ENCODE results near the gene MMP15. TPM values are rescaled to one million over a fixed set of nuclear protein-coding genes. Genes with fewer than 3 reads are reported as not detected.

MMP15 gene
- total and polyA plus RNA-seq, 2 of the 13 experiments (the other 11 are each of a cell fraction or from before 2014, with no cell fraction given): 35.2 to 44.9 TPM

DNA sequence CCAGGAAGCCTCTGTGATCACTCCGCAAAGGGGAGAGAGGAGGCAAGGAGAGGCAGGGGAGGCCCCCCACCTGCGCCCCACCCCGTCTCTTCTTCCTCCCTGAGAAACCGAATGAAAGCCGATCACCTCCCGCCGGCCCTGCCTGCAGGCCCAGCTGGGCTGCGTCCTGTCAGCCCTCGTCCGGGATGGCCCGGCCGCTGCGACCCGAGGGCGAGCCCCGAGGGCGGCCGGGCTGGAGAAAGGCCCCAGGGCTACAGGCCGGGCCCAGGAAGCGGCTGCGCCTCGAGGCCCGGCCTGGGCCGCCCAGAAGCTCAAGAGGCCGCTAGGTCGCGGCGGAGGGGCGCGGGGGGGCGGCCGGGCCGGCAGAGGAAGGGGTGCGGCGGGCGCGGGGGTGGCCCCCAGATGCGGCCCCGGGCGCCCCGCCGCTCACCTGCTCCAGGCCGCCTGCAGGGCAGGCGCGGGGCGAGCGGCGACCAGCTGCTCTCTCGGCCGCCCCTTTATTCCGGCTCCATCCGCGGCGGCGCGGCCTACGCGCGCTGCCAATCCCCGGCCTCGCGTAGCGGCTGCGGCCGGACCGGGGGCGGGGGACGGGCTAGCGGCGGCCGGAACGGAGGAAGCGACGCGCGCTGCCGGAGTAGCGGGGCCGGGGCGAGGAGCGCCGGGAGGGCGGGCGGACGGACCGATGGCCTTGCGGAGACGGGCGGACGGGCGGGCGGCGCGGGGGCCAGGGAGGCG, 25.4 kb upstream of the MMP15 start, which contains the start of gene ZNF319 (continued):
- TF ChIP-seq, protein P1, sequence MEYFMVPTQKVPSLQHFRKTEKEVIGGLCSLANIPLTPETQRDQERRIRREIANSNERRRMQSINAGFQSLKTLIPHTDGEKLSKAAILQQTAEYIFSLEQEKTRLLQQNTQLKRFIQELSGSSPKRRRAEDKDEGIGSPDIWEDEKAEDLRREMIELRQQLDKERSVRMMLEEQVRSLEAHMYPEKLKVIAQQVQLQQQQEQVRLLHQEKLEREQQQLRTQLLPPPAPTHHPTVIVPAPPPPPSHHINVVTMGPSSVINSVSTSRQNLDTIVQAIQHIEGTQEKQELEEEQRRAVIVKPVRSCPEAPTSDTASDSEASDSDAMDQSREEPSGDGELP (IDR thresholded peaks at IDR 0.05; ENCODE audit: borderline replicate concordance, low read depth): no peak
- TF ChIP-seq ONECUT2 (CRISPR knock-in tag; IDR thresholded peaks at IDR 0.05) (no peak), AKAP8 (CRISPR knock-in tag; IDR thresholded peaks at IDR 0.05) (no peak), JDP2 (CRISPR knock-in tag; IDR thresholded peaks at IDR 0.05; ENCODE audit: borderline replicate concordance) (peak; percentile 69; the same call in 1 of the 2 replicates), MEIS2 (CRISPR knock-in tag; IDR thresholded peaks at IDR 0.05) (peak; percentile 19; the same call in 1 of the 2 replicates), ATF7-NPFF (CRISPR knock-in tag; IDR thresholded peaks at IDR 0.05; ENCODE audit: low read depth) (peak; percentile 23; the same call in 1 of the 2 replicates), MTF1 (CRISPR knock-in tag; IDR thresholded peaks at IDR 0.05) (0 out of 2 replicates have a peak, but pooled peaks have one; percentile 6), ZNF329 (CRISPR knock-in tag; IDR thresholded peaks at IDR 0.05; ENCODE audit: low read depth) (no peak), TMF1 (CRISPR knock-in tag; IDR thresholded peaks at IDR 0.05; ENCODE audit: low read depth) (0 out of 2 replicates have a peak, but pooled peaks have one; percentile 10), SP2 (CRISPR knock-in tag; IDR thresholded peaks at IDR 0.05) (0 out of 2 replicates have a peak, but pooled peaks have one; percentile 42), ZNF672 (CRISPR knock-in tag; IDR thresholded peaks at IDR 0.05) (0 out of 2 replicates have a peak, but pooled peaks have one; percentile 86), HNRNPLL (IDR thresholded peaks at IDR 0.05; ENCODE audit: low read depth, low read length, poor library complexity, severe bottlenecking) (peak; percentile 28)
- TF ChIP-seq, protein P2, sequence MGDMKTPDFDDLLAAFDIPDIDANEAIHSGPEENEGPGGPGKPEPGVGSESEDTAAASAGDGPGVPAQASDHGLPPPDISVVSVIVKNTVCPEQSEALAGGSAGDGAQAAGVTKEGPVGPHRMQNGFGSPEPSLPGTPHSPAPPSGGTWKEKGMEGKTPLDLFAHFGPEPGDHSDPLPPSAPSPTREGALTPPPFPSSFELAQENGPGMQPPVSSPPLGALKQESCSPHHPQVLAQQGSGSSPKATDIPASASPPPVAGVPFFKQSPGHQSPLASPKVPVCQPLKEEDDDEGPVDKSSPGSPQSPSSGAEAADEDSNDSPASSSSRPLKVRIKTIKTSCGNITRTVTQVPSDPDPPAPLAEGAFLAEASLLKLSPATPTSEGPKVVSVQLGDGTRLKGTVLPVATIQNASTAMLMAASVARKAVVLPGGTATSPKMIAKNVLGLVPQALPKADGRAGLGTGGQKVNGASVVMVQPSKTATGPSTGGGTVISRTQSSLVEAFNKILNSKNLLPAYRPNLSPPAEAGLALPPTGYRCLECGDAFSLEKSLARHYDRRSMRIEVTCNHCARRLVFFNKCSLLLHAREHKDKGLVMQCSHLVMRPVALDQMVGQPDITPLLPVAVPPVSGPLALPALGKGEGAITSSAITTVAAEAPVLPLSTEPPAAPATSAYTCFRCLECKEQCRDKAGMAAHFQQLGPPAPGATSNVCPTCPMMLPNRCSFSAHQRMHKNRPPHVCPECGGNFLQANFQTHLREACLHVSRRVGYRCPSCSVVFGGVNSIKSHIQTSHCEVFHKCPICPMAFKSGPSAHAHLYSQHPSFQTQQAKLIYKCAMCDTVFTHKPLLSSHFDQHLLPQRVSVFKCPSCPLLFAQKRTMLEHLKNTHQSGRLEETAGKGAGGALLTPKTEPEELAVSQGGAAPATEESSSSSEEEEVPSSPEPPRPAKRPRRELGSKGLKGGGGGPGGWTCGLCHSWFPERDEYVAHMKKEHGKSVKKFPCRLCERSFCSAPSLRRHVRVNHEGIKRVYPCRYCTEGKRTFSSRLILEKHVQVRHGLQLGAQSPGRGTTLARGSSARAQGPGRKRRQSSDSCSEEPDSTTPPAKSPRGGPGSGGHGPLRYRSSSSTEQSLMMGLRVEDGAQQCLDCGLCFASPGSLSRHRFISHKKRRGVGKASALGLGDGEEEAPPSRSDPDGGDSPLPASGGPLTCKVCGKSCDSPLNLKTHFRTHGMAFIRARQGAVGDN (CRISPR knock-in tag; IDR thresholded peaks at IDR 0.05): peak; percentile 12
- TF ChIP-seq, protein P3, sequence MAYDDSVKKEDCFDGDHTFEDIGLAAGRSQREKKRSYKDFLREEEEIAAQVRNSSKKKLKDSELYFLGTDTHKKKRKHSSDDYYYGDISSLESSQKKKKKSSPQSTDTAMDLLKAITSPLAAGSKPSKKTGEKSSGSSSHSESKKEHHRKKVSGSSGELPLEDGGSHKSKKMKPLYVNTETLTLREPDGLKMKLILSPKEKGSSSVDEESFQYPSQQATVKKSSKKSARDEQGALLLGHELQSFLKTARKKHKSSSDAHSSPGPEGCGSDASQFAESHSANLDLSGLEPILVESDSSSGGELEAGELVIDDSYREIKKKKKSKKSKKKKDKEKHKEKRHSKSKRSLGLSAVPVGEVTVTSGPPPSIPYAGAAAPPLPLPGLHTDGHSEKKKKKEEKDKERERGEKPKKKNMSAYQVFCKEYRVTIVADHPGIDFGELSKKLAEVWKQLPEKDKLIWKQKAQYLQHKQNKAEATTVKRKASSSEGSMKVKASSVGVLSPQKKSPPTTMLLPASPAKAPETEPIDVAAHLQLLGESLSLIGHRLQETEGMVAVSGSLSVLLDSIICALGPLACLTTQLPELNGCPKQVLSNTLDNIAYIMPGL (CRISPR knock-in tag; IDR thresholded peaks at IDR 0.05; ENCODE audit: borderline replicate concordance in 1 of 2, low read depth in 1 of 2): peak; percentile 46 to 83; a peak in 1 of 4 replicates
- TF ChIP-seq, protein P4, sequence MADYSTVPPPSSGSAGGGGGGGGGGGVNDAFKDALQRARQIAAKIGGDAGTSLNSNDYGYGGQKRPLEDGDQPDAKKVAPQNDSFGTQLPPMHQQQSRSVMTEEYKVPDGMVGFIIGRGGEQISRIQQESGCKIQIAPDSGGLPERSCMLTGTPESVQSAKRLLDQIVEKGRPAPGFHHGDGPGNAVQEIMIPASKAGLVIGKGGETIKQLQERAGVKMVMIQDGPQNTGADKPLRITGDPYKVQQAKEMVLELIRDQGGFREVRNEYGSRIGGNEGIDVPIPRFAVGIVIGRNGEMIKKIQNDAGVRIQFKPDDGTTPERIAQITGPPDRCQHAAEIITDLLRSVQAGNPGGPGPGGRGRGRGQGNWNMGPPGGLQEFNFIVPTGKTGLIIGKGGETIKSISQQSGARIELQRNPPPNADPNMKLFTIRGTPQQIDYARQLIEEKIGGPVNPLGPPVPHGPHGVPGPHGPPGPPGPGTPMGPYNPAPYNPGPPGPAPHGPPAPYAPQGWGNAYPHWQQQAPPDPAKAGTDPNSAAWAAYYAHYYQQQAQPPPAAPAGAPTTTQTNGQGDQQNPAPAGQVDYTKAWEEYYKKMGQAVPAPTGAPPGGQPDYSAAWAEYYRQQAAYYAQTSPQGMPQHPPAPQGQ (CRISPR knock-in tag; IDR thresholded peaks at IDR 0.05; ENCODE audit: borderline replicate concordance): no peak
- TF ChIP-seq, protein P5, sequence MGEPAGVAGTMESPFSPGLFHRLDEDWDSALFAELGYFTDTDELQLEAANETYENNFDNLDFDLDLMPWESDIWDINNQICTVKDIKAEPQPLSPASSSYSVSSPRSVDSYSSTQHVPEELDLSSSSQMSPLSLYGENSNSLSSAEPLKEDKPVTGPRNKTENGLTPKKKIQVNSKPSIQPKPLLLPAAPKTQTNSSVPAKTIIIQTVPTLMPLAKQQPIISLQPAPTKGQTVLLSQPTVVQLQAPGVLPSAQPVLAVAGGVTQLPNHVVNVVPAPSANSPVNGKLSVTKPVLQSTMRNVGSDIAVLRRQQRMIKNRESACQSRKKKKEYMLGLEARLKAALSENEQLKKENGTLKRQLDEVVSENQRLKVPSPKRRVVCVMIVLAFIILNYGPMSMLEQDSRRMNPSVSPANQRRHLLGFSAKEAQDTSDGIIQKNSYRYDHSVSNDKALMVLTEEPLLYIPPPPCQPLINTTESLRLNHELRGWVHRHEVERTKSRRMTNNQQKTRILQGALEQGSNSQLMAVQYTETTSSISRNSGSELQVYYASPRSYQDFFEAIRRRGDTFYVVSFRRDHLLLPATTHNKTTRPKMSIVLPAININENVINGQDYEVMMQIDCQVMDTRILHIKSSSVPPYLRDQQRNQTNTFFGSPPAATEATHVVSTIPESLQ (CRISPR knock-in tag; conservative IDR thresholded peaks at IDR 0.05): no peak

All from HepG2 (cell line).